ENCODE results near the gene RASA2.

The RASA2 gene

DNA sequence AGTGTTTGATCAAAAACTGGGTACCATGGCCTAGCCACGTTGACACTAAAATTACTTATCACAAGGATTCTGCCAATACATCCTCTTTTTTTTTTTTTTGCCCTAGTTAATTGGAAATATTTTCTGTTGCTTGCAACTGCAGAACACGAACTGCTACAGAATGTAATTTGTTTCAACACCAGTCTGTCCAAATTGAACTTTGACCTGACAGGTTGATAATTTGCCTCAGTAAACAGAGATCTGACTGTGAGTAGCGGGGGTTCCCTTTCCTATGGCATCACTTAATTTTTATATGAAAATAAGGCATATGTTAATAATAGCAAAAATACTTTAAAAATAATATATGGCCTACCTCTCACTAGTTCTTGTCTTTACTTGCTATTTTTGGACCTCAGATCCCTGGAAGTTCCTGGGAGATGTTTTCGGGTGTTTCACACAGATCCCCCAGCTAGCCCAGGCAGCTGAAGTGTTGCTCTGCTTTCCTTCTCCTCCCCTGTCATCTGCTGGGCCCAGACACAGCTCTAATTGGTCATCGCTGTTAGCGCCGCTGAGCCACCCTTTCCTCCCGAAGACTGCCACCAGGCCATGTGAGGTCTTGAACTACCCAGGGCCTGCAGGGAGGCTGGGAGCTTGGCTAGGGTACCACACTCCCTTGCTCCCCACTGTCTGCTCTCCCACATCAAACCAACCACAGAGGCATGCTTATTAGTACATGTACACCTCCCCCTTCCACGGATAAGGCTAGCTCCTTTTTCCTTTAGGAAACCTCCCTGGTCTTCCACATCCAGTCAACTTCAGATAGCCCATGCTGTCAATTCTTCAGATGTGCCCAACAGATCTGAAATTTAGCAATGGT, 161.5 kb downstream of the RASA2 start:
- ATAC-seq = no peak

DNA sequence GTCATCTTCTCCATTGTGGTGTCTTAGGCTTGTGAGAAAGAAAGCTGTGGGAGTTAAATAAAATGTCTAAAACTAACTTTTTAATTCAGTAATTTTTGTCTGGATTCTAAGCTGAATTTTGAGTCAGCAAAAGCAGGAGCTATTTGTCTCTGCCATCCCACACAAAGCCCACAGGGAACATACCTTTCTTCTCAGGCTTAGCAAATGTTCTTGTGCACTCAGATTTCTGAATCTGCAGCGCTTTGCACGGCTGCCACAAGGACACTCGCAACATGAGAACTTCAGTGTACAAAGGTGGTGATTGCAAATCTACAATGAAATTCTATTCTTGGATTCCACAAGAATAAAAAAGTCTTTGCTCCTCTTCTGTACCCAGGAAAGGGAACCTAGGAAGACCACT, 163.0 kb downstream of the RASA2 start:
- no peak for ATAC-seq

DNA sequence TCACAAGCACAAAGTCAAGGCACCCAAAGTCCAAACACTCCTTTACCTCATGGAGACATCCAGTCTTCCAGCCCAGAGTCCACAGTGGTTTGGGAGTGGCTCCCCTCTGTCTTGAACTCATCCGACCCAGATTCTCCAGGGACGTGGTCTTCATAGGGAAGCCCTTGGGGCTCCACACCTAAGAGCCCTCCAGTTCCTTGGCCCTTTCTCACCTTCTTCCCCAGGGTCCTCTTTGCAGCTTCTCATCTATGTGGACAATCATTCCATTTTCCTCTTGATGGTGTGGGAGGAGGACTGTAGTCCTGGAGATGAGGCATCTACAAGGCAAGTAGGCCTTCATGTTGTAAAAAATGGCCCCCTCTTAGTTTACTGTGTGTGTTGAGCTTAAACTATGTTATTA, 164.0 kb downstream of the RASA2 start:
- no peak for ATAC-seq

DNA sequence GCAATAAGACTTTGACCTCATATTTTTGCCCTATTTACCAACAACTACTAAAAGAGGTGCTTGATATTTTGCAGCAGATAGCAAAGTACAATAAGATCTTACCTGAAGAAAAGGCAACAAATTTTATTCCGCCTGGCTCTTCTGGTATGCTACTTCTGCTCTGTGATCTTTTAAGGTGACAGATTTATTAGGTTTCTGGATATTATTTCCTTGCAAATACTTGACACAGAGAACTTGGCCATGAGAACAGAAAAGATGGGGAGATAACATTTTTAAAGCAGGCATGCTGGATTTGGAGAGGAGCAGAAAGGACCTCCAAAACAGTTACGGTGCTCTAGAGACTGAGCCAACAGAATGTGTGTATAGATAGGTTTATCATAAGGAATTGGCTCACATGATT, 164.6 kb downstream of the RASA2 start:
- ATAC-seq = no peak

DNA sequence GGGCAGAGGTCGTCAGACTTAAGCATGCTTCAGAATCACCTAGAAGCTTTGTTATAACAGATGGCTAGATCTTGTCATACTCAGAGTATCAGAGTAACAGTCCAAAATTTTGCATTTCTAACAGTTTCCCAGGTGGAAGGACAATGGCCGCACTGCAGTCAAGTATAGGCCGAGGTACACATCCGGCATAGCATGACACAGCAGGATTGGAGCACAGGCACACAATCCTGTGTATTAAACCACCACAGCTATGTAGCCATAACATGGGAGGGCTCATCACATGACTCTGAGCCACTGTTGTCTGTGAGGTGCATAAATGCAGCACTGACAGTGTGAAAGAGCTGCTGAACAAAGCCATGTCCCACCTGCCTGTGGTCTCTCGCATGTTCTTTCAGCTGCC, 165.5 kb downstream of the RASA2 start:
- no peak for ATAC-seq

DNA sequence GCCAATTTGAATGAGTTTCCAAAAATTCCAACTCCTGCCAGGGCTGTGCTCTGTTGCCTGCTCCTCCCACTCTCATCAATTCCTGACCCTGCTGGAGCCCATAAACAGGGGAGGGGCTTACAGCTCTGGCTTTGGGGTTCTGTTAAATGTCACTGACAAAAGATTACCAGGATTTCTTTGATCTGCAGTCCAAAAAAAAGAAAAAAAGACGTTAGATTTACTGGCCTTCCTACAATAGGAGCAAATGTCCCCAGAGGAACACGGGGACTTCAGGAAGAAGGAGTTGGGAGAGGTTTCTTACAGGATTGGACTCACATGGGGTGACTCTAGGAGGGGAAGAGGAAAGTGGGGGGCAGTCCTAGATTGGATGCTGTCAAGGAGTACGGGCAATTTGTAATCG, 167.0 kb downstream of the RASA2 start:
- ATAC-seq = no peak

DNA sequence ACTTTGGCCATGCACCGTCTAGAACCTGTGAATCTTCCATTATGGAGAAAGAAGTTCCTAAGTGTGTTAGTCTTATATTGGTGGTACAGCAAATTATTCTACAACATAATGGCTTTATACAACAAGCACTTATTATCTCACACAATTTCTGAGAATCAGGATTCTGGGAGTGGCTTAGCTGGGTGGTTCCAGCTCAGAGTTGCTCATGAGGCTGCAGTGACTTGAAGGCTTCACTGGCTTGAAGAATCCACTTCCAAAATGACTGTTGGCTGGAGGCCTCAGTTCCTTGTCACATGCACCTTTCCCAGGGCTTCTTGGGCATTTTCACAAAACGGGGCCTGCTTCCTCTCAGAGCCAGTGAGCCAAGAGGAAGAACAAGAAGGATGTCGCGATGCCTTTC, 169.0 kb downstream of the RASA2 start:
- no peak for ATAC-seq

DNA sequence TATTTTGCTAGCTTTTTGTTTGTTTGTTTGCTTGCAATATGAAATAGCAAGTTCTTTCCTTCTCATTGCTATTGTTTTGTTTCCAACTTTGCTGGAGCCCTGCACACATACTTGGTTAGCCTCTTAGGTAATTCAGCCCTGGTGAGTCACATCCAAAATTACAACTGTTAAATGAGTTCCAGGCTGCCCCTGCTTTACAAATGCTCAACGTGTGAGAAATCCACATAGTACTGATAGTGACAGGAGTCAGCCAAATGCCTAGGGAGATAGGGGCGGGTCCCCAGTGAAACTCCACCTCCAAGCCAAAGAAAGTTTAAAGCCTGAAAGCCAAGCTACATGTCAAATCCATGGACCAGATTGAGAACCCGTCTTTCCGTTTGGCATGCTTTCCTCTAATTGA, 169.9 kb downstream of the RASA2 start:
- ATAC-seq = no peak

DNA sequence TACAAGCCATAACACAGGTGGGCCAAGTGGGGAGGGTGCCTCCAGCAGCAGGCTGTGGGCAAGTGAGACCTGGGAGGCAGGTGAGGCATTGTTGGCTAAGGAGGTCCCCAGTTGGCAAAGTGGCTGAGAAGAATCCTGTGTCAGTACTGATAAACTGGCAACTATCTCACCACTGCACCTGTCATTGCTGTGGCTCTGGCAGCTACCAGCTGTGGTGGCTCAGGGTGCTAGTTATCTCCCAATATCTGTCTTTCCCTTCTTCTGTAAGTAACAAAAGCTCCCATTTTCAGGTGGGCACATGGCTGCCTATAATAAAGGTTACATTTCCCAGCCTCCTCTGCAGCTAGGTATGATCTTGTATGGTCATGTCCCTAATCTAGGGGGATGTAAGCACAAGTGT, 170.7 kb downstream of the RASA2 start:
- no peak for ATAC-seq

DNA sequence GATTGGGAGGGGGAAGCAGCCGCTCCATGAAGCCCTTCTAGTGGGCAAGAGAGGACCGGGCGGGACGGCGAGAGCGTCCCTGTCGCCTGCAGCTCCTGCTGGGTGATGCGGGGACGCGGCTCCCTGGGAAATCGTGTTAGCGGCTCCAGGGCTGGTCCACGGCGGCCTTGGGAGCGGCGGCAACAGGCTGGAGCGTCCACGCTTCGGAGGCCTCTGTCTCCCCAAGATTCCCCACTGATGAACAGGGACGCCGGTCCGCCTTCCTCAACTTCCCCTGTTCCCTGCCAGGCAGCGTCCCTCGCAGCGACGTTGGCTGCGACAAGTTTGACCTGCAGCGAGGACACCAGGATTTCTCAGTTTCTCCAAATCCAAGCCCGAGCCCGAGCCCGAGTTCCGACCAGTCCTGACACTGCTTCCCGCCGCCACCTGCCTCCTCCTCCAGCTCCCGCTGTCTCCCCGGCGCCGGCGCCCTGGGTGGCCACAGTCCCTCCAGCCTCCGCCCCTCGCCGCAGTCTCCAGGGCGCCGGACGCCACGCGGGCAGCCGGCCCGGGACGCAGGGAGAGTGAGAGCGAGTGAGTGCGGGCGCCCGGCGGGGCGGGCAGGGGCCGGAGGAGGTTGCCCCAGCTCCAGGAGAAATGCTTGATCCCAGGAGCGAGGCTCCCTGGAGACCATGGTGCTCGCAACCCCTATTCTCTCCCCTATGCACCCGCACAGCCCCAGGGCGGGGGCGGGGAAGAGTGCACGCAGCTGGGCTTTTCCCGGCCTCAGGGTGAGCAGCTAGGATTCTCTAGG, 173.2 kb downstream of the RASA2 start:
- no peak for ATAC-seq

DNA sequence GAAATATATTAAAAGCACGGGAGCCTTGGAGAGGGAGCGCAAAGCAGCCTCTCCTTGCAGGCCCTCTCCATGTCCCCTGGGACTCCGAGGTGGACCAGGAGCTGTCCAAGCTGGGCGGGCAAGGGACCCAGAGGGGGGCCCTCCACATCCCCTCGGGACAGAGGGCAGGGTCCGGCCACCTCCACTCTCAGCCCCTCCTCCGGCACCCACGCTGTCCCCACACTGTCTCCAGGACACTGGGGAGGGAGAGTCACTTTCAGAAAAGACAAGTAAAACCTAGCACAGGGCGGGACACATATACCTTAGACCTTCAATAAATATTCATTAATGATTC, 173.8 kb downstream of the RASA2 start:
- ATAC-seq = no peak

DNA sequence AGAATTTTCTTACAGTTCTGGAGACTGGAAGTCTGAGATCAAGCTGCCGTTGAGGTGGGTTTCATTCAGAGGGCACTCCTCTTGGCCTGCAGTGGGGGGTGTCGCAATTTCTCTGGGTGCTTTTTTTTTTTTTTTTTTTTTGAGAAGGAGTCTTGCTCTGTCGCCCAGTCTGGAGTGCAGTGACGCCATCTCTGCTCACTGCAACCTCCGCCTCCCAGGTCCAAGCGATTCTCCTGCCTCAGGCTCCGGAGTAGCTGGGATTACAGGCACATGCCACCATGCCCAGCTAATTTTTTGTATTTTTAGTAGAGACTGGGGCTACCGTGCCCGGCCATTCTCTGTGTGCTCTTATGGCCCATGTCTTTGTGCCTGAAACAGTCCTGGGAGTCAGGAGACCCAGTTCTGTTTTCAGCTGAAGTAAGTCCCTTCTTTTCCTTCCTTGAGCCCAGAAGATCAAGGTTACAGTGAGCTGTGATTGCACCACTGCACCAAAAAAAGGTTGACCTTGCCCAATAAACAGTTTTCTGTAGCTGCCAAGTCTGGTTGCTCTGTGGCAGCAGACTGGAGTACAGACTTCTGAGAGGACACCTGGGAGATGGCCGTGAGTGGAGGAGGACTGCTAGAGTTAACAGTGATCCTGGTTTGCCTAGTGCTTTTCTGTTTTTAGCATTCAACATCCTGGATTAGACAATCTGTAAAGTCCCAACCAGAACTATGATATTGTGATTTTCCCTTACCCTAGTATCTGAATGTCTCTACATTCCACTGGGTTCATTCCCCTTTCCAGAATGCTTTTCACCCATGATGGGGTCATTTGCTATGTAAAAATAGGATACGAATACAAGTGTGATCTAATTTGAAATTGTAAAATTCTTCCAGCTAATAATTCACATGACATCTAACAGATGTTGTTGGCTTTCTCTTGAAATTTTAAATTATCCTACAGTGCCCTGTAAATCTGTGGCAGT, 174.7 kb downstream of the RASA2 start:
- ATAC-seq = no peak

DNA sequence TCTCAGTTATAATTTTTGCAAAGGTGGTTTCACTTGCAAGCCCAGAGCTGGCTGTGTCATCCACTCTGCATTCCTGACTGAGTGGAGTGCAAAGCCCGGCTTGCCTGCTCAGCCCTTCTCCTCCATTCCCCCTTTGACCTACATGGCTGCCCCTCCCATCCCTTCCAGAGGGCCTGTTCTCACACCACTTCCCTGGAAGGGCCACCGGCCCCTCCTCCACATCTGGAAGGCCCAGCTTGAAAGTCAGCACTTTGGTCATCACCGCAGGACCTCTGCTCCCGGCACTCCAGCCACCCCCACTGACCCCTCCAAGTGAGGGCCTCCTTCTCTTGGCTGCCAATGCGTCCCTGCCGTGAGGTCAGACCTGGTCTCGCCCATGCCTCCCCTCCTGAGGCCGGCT, 177.2 kb downstream of the RASA2 start:
- no peak for ATAC-seq

Measured in activated CD4-positive, CD25-positive, alpha-beta regulatory T cell treated with anti-CD3 and anti-CD28 coated beads, Interleukin-2, amount 50 U/mL, for 24 hours (primary cell).